ENCODE data around the gene DPT.

Gene DPT

GRCh38 chr1:168759077-168759476 lies 30.1 kb upstream of the DPT start:
- TF ChIP-seq, protein P1, sequence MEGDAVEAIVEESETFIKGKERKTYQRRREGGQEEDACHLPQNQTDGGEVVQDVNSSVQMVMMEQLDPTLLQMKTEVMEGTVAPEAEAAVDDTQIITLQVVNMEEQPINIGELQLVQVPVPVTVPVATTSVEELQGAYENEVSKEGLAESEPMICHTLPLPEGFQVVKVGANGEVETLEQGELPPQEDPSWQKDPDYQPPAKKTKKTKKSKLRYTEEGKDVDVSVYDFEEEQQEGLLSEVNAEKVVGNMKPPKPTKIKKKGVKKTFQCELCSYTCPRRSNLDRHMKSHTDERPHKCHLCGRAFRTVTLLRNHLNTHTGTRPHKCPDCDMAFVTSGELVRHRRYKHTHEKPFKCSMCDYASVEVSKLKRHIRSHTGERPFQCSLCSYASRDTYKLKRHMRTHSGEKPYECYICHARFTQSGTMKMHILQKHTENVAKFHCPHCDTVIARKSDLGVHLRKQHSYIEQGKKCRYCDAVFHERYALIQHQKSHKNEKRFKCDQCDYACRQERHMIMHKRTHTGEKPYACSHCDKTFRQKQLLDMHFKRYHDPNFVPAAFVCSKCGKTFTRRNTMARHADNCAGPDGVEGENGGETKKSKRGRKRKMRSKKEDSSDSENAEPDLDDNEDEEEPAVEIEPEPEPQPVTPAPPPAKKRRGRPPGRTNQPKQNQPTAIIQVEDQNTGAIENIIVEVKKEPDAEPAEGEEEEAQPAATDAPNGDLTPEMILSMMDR (IDR thresholded peaks at IDR 0.05; ENCODE audit: extremely low read depth, insufficient read depth, missing control alignments): no peak
- in situ Hi-C loops (cut with MboI; ENCODE audit: low pct_unique_long_range_greater_than_20kb, low sequenced_read_pairs, unreplicated experiment): no loop called here

GRCh38 chr1:168758503-168758902 lies 29.5 kb upstream of the DPT start:
- DNase-seq (ENCODE audit: low spot score): no peak
- in situ Hi-C loops (cut with MboI; ENCODE audit: low pct_unique_long_range_greater_than_20kb, low sequenced_read_pairs, unreplicated experiment): no loop called here

More at GRCh38 chr1:168759077-168759476, 30.1 kb upstream of the DPT start:
- no peak for DNase-seq (ENCODE audit: low spot score)

DNA sequence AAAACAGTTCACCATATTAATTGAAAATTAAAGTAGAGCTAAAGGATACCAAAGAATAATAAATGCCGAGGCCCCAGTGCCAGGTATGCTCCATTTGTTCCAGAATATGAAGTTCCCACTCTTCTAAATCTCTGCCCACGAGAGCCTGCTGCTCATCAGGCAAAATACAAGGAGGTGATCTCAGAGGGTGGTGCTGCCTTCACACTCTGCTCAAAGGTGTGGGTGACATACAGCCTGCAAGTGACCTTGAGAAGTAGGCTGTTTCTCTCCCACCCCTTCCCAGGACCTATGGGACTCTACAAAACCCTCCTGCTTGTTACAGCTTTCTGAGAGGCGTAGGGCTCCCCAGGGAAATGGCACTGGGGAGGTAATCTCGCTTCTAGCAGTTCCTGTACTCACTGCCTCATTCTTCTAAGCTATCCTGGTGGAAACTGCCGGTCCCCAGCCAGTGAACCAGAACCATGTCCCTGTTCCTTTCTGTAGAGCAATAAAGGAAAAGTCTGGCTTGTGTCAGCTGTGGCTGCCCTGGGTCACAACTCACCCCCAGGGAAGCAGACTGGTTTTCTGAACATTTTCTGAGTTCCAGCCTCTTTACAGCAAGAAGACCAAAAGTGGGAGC lies 26.9 kb upstream of the DPT start:
- in situ Hi-C loops (cut with MboI; ENCODE audit: low pct_unique_long_range_greater_than_20kb, low sequenced_read_pairs, unreplicated experiment): no loop called here
- TF ChIP-seq, protein P1 (IDR thresholded peaks at IDR 0.05; ENCODE audit: extremely low read depth, insufficient read depth, missing control alignments): no peak
- DNase-seq (ENCODE audit: low spot score): no peak

More at GRCh38 chr1:168758503-168758902, 29.5 kb upstream of the DPT start:
- TF ChIP-seq, protein P1 (IDR thresholded peaks at IDR 0.05; ENCODE audit: extremely low read depth, insufficient read depth, missing control alignments): no peak

DNA sequence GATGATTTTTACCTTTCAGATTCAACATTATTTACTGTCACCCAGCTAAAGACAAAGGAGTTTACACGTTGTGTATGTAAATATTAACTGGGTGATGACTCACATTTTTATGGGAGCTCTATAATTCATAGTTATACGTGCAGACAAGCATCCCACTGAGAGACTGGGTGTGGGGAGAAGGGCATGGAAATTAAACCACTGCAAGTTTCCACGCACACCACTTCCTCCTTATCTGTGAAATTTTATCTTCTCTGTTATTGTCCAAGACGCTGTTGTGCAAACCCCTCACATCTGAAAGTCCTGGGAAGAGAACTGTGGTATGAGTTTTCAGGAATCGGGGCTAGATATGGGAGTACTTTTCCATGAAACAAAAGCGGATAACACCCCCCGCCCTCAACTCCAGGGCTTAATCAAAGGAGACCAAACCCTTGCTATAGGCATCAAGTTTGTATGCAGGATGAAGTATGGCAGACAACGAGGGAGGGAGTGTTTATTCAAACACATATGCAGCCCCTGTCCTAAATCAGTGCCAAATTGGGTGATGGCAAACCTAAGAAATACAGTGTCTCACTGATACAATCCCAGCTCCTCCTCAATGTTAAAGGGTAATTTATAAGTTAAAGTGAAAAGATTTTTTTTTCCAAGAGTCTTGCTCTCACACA lies 23.3 kb upstream of the DPT start:
- in situ Hi-C loops (cut with MboI; ENCODE audit: low pct_unique_long_range_greater_than_20kb, low sequenced_read_pairs, unreplicated experiment): no loop called here
- no peak for DNase-seq (ENCODE audit: low spot score)
- TF ChIP-seq, protein P1 (IDR thresholded peaks at IDR 0.05; ENCODE audit: extremely low read depth, insufficient read depth, missing control alignments): no peak

- in situ Hi-C loops (cut with MboI; ENCODE audit: low pct_unique_long_range_greater_than_20kb, low sequenced_read_pairs, unreplicated experiment): no loop called here
- no peak for DNase-seq (ENCODE audit: low spot score)
- TF ChIP-seq, protein P1 (IDR thresholded peaks at IDR 0.05; ENCODE audit: extremely low read depth, insufficient read depth, missing control alignments): no peak
Measured at GRCh38 chr1:168751195-168751650, 22.2 kb upstream of the DPT start.

DNA sequence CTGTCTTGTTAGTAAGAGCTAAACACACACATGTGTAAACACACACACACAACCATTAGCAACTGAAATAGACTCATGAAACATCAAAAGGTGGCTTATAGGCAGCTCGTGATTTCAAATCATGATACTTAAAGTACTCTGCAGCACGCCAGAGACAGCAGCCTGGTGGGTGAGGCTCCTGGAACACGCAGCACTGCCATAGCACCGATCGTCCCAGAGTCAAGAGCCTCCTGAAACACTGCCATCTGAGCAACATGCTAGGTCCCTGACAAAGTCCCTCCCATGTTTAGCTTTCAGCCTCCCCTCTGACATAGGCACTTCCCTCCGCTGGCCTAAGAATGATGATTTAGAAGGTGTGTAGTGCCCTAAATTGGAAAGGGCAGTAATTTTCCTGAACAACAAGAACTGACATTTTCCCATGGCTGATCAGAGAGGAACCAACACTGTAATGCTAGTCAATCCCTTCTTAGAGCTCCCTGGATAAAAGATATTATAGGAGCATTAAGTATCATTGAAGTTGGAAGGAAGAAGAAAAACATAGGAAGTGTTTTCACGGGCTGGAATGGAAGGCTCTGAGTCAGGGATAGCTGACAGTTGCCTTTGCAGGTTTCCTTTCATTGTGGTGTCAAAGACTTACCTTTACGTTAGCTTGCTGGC lies 14.1 kb upstream of the DPT start:
- DNase-seq (ENCODE audit: low spot score): no peak
- in situ Hi-C loops (cut with MboI; ENCODE audit: low pct_unique_long_range_greater_than_20kb, low sequenced_read_pairs, unreplicated experiment): no loop called here
- TF ChIP-seq, protein P1 (IDR thresholded peaks at IDR 0.05; ENCODE audit: extremely low read depth, insufficient read depth, missing control alignments): no peak
